NB4 (cell line): ENCODE data around the gene GBF1.

Experiments used
- DNase-seq: peaks from one replicate; pipeline ENCODE4 v3.0.0; 2010; ENCODE audit warnings: low read depth
- H3K4me3 ChIP-seq: one replicate; pipeline ENCODE4 v1.5.1; 2011; ENCODE audit warnings: mild to moderate bottlenecking, low read depth, low read length, moderate library complexity
- MYC ChIP-seq: IDR thresholded peaks from 2 replicates; pipeline ENCODE4 v1.6.1; 2011; ENCODE audit warnings: low read depth, low read length
- POLR2A ChIP-seq: IDR thresholded peaks from 2 replicates; pipeline ENCODE4 v1.6.1; 2011; ENCODE audit warnings: mild to moderate bottlenecking; ENCODE audit not compliant: insufficient read length; ENCODE audit errors: extremely low read depth
- TF ChIP-seq, protein P1 (sequence below): IDR thresholded peaks from 2 replicates; pipeline ENCODE4 v1.6.1; 2011; ENCODE audit warnings: low read depth, low read length
- TF ChIP-seq, protein P2 (sequence below): IDR thresholded peaks from one replicate; pipeline ENCODE4 v1.5.1; 2012; ENCODE audit warnings: low read depth, low read length

Gene GBF1

DNA sequence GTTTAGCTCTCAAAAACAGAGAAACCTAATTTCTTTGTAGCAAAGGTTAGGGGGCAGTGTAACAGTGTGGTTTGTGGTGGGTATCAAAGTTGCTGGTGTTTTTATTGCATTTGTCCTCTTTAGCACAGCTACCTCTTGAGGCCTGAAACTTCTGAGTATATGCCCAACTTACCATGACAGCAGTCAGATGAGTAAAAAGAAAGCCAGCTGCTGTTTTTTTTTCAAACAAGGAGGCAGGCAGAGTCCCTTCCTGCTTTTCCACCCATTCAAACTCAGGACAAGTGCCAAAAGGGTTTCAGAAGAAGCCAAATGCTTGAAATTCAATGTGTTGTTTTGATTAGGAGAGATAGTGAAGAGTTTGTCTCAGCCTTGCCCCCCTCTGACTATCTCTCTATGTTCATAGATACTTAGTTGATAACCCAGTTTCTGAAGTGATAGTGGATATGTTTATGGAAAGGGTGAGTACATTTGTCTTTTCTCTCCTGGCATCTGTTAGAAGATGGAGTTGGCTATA is 23.1 kb downstream of the GBF1 start:
- no peak for TF ChIP-seq POLR2A
- TF ChIP-seq MYC = no peak
- TF ChIP-seq, protein P1, sequence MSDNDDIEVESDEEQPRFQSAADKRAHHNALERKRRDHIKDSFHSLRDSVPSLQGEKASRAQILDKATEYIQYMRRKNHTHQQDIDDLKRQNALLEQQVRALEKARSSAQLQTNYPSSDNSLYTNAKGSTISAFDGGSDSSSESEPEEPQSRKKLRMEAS = no peak
- TF ChIP-seq, protein P2, sequence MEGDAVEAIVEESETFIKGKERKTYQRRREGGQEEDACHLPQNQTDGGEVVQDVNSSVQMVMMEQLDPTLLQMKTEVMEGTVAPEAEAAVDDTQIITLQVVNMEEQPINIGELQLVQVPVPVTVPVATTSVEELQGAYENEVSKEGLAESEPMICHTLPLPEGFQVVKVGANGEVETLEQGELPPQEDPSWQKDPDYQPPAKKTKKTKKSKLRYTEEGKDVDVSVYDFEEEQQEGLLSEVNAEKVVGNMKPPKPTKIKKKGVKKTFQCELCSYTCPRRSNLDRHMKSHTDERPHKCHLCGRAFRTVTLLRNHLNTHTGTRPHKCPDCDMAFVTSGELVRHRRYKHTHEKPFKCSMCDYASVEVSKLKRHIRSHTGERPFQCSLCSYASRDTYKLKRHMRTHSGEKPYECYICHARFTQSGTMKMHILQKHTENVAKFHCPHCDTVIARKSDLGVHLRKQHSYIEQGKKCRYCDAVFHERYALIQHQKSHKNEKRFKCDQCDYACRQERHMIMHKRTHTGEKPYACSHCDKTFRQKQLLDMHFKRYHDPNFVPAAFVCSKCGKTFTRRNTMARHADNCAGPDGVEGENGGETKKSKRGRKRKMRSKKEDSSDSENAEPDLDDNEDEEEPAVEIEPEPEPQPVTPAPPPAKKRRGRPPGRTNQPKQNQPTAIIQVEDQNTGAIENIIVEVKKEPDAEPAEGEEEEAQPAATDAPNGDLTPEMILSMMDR = no peak
- no peak overlapping the region for H3K4me3 ChIP-seq
- no peak for DNase-seq

DNA sequence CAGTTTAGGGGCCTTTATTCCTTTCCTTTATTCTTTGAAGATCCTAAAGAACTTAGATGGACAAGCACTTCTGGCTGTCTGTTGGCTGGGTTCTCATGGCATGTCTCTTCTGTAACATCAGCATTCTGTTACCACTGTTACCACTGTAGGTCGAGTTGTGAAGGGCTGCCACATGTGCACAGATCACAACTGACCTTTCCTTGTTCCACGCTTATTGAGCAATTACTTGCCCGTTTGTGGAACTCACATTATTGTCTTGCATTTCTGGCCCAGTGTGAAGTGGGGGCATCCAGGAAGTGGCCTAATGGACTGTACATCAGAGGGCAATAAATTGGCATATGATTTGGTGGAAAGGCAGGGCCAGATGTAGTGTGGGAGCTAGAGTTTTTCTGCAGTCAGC is 23.7 kb downstream of the GBF1 start:
- H3K4me3 ChIP-seq = no peak overlapping the region
- TF ChIP-seq MYC (peak; percentile 36; the same call in 1 of the 2 replicates), POLR2A (no peak)
- TF ChIP-seq, protein P2 = no peak
- TF ChIP-seq, protein P1 = peak; percentile 45; the same call in 1 of the 2 replicates
- DNase-seq = peak; percentile 32

DNA sequence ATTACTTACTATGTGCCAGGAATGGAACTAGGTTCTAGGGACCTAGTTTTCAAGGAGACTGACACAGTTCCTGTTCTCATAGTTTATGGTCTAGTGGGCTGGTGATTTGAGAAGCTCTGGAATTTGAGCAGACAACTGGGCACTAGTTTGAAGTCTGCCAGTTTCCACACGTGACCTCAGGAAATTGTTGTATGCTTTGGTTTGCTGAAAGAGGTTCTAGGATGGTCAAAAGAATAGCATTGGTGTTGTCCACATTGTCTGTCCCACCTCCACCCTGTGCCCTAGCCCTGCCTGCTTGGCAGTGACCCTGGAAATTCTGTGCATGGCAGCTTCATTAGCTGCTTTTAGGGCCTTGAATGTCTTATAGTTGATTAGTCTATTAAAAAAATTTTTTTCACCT is 28.7 kb downstream of the GBF1 start:
- no peak for DNase-seq
- TF ChIP-seq, protein P1 = no peak
- TF ChIP-seq POLR2A = no peak
- no peak for TF ChIP-seq MYC
- TF ChIP-seq, protein P2 = no peak

DNA sequence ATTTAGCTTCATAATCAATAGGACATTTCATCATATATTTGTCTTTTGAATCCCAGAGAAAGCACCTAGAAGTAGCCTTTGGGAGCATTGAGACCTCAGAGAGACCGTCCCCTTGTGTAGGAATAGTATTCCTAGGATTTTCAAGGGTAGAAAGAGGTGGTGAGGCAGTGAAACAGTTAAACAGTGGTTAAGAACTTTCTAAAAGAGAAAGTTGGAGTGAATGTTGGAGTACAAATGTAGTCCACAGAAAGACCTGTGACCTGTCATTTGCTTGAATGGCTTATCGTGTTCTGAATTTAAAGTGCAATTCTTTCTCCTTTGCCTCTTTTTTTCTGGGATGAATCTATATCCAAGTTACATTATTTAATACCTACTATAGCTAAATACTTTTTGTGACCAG is 30.0 kb downstream of the GBF1 start:
- DNase-seq = no peak
- H3K4me3 ChIP-seq = no peak overlapping the region
- TF ChIP-seq POLR2A = no peak
- TF ChIP-seq, protein P1 = no peak
- TF ChIP-seq MYC = no peak
- TF ChIP-seq, protein P2 = no peak

More for the DNA sequence above, 28.7 kb downstream of the GBF1 start:
- no peak overlapping the region for H3K4me3 ChIP-seq

DNA sequence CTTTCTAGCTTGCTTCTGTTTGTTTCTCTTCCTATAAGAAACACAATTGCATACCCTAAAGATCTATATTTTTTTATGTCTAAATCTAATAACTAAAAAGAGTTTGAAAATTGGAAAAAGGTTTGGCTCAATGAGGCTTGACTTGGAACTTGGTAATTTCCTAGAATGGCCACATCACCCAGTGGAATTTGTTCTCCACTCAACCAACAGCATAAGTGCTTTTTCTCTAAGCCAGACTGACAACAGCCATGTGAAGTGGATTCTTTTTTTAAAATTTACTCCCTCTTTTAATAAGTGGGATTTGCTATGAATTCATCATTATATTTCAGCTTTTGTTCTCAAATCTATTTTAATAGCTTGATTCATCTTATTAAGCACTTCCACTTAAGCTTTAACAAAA is 33.8 kb downstream of the GBF1 start:
- no peak overlapping the region for H3K4me3 ChIP-seq
- no peak for DNase-seq
- TF ChIP-seq, protein P1 = no peak
- TF ChIP-seq, protein P2 = no peak
